Endothelial cell (in vitro differentiated cells): Measurements from ENCODE around the gene RAP1GAP. TPM values are rescaled to one million over a fixed set of nuclear protein-coding genes. Genes with fewer than 3 reads are reported as not detected.

ENCODE experiments used
- DNase-seq: peaks from one replicate; pipeline ENCODE4 v3.0.0; 2021; ENCODE audit warnings: low spot score
- H3K27ac Mint-ChIP-seq: one replicate; pipeline ENCODE4 v1.8.0; 2021; ENCODE audit warnings: mixed read lengths, inconsistent platforms; ENCODE audit not compliant: unreplicated experiment
- H3K27me3 Mint-ChIP-seq: one replicate; pipeline ENCODE4 v1.8.0; 2021; ENCODE audit warnings: mild to moderate bottlenecking, moderate library complexity, mixed read lengths, inconsistent platforms; ENCODE audit not compliant: unreplicated experiment
- H3K36me3 Mint-ChIP-seq: one replicate; pipeline ENCODE4 v1.8.0; 2021; ENCODE audit warnings: mild to moderate bottlenecking, low read depth, mixed read lengths, inconsistent platforms; ENCODE audit not compliant: unreplicated experiment
- H3K4me1 Mint-ChIP-seq: one replicate; pipeline ENCODE4 v1.8.0; 2021; ENCODE audit warnings: mild to moderate bottlenecking, mixed read lengths, inconsistent platforms; ENCODE audit not compliant: unreplicated experiment
- H3K4me3 Mint-ChIP-seq: one replicate; pipeline ENCODE4 v1.8.0; 2021; ENCODE audit warnings: mild to moderate bottlenecking, mixed read lengths, inconsistent platforms; ENCODE audit not compliant: unreplicated experiment
- H3K9me3 Mint-ChIP-seq: one replicate; pipeline ENCODE4 v1.8.0; 2021; ENCODE audit warnings: mixed read lengths, inconsistent platforms; ENCODE audit not compliant: unreplicated experiment
- total RNA-seq: library from RNA; stranded (reverse); fragmentation: NEBNext Ultra II Directional; extraction: Animal tissue kit (Norgen Biotek cat#: 25700); gene quantifications from one replicate; pipeline ENCODE4 v1.2.1, GENCODE V29; 2021; ENCODE audit not compliant: unreplicated experiment
- TF ChIP-seq, protein P1 (sequence below): fragments of 200-600 bp; sonication (generic); IDR thresholded peaks from one replicate; pipeline ENCODE4 v1.5.0; 2021; ENCODE audit warnings: antibody characterized with exemption; ENCODE audit not compliant: unreplicated experiment

Gene RAP1GAP
- total RNA-seq, 1 donor from 2014 or later = 0.56 TPM

DNA sequence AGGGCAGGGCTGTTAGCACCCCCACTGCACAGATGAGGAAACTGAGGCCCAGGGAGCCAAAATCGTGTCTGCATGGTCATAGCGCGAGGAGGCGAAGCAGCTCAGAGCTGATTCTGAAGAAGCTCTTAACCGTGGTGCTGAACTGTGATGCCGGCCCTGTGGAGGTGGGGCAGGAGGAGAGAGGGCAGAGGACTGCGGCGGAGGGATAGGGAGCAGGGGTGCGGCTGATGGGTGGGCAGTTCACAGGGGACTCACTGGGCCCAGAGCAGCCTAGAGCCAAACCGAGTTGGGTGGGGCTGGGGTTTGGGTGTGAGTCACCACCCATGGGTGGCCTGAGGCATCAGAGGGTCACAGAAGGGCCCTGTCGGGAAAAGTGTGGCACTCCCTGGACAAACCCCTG, 74.7 kb downstream of the RAP1GAP start:
- H3K27ac Mint-ChIP-seq = no peak overlapping the region
- no peaks in the 10 kb centered on the region for H3K4me1 Mint-ChIP-seq

DNA sequence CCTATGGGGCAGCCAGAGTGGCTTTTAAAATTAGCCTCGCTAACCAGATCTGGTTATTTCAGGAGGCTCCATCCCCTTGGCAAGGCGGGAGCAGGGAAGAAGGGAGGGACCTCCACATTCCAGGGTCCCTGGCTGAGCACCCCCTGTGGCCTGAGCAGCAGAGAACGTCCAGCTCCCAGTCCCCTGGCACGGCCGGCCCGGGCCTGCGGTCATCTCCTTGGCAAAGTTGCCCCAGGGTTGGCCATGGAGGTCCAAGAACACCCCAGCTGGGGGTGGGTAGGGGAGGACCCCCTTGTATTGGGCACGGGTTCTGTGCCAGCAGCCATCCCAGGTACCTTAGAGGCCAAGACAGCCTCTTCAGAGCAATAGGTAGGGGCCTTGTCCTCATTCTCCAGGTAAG, 75.9 kb downstream of the RAP1GAP start:
- Mint-ChIP-seq H3K27ac (no peak overlapping the region), H3K27me3 (peaks cover 3% of the 10 kb centered on the region), H3K4me3 (no peak overlapping the region), H3K36me3 (no peaks in the 10 kb centered on the region), H3K9me3 (no peaks in the 10 kb centered on the region), H3K4me1 (no peaks in the 10 kb centered on the region)
- TF ChIP-seq, protein P1, sequence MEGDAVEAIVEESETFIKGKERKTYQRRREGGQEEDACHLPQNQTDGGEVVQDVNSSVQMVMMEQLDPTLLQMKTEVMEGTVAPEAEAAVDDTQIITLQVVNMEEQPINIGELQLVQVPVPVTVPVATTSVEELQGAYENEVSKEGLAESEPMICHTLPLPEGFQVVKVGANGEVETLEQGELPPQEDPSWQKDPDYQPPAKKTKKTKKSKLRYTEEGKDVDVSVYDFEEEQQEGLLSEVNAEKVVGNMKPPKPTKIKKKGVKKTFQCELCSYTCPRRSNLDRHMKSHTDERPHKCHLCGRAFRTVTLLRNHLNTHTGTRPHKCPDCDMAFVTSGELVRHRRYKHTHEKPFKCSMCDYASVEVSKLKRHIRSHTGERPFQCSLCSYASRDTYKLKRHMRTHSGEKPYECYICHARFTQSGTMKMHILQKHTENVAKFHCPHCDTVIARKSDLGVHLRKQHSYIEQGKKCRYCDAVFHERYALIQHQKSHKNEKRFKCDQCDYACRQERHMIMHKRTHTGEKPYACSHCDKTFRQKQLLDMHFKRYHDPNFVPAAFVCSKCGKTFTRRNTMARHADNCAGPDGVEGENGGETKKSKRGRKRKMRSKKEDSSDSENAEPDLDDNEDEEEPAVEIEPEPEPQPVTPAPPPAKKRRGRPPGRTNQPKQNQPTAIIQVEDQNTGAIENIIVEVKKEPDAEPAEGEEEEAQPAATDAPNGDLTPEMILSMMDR = no peak
- no peak for DNase-seq

More for the DNA sequence above, 74.7 kb downstream of the RAP1GAP start:
- no peak for DNase-seq
- Mint-ChIP-seq H3K9me3 (no peaks in the 10 kb centered on the region), H3K27me3 (peaks cover 3% of the 10 kb centered on the region), H3K36me3 (no peaks in the 10 kb centered on the region), H3K4me3 (no peak overlapping the region)
- TF ChIP-seq, protein P1 = no peak

DNA sequence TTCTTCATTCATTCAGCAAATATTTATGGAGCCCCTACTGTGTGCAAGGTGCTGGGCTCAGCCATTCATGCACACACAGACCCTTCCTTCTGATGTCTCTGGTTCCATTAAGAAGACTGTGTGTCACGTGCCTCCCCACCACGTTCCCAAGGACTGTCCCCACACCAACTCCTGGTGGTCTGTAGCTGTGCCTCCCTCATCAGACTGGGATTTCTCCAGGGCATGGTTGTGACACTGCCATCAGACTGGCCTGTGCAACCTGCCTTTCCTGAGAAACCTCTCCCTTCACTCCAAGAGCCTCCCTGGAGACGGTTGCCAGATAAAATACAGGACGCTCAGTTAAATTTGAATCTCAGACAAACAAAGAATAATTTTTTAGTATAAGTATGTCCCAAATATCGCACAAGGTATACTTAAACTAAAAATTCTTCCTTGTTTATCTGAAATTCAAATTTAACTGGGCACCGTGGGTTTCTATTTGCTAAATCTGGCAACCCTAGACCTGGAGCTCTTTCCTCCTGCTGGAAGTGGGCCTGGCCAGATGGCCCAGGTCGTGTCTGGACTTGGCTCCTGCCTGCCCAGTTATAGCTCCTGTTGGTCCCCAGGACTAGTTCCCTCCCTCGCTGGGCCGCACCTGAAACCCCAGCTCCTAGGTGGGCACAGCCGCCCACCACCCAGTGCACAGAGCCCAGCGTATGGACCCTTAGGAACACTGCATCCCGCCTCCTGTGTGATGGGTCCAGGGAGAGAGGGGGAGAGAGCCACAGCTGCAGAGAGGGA, 76.9 kb downstream of the RAP1GAP start:
- no peak overlapping the region for H3K27ac Mint-ChIP-seq

DNA sequence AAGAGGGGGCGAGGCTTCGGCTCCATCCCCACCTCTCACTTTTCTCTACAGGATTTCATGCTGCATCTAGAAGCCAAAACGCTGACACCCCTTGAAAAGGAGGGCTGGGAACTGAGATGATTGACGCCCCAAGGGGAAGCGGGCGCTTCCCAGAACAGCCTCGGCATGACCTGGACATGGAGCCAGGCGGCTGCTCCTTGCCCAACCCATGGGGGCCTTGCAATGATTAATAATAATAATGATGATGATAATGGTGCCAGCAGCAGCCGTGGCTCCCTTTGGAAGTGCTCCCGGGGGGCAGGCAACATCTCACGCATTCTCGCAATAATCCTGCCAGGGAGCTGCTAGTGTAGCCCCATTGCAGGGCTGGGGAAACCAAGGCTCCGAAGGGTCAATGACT, 78.2 kb downstream of the RAP1GAP start:
- no peak for DNase-seq
- H3K36me3 Mint-ChIP-seq = no peaks in the 10 kb centered on the region
- no peaks in the 10 kb centered on the region for H3K4me1 Mint-ChIP-seq
- TF ChIP-seq, protein P1 = no peak
- no peaks in the 10 kb centered on the region for H3K9me3 Mint-ChIP-seq
- H3K27ac Mint-ChIP-seq = no peak overlapping the region
- no peak overlapping the region for H3K4me3 Mint-ChIP-seq
- H3K27me3 Mint-ChIP-seq = peaks cover 5% of the 10 kb centered on the region

More for the DNA sequence above, 76.9 kb downstream of the RAP1GAP start:
- Mint-ChIP-seq H3K4me3 (no peak overlapping the region), H3K9me3 (no peaks in the 10 kb centered on the region), H3K27me3 (peaks cover 5% of the 10 kb centered on the region), H3K36me3 (no peaks in the 10 kb centered on the region), H3K4me1 (no peaks in the 10 kb centered on the region)
- no peak for DNase-seq
- TF ChIP-seq, protein P1 = no peak

DNA sequence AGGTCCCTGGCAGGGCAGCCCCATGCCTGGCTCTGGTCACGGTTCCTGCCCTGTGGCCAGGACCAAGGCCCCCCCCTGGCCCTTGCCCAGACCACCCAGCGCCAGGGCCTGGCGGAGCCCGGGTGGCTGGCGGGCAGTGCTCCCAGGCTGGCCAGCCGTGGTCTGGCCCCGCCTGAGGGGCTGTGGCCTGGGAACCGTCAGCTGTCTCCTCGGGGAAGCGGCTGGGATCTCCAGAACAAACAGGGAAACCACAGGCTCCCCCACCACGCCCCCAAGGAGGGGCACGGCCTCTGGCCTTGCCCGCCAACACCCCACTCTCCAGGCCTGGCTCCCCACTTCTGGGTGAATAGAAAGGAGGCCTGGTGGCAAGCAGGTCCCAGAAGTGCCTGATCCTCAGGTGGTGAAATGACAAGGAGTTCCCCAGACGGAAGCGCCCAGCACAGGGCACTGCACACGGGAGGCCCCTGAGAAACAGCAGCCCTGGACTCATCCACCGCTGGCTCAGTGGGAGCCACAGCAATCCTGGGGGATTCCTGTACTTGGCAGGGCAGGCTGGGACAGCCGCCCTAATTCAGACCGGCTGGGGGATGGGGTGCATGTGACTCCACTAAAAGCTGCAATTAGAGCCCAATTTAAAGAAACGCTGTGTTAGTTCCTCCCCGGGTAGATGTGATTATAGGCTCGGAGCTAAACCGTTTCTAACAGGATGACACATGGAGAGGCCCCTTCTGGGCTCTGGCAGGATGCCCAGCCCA, 78.9 kb downstream of the RAP1GAP start:
- Mint-ChIP-seq H3K9me3 (no peaks in the 10 kb centered on the region), H3K36me3 (no peaks in the 10 kb centered on the region), H3K4me3 (no peak overlapping the region), H3K4me1 (no peaks in the 10 kb centered on the region), H3K27me3 (peaks cover 6% of the 10 kb centered on the region), H3K27ac (no peak overlapping the region)
- TF ChIP-seq, protein P1 = no peak
- no peak for DNase-seq
